A204.1 (cell line): ENCODE measurements around the gene FHOD3.
"Not testable (repeated sequence)": the region's sequence is repeated elsewhere in the genome, so short reads cannot be mapped to it uniquely, and the experiment has no call there.

Experiments used
- FAIRE-seq: peaks from 2 replicates; lab custom pipeline; 2012; peaks lifted over from hg19 to GRCh38; lab: Jason Lieb, UNC

FHOD3 gene

DNA sequence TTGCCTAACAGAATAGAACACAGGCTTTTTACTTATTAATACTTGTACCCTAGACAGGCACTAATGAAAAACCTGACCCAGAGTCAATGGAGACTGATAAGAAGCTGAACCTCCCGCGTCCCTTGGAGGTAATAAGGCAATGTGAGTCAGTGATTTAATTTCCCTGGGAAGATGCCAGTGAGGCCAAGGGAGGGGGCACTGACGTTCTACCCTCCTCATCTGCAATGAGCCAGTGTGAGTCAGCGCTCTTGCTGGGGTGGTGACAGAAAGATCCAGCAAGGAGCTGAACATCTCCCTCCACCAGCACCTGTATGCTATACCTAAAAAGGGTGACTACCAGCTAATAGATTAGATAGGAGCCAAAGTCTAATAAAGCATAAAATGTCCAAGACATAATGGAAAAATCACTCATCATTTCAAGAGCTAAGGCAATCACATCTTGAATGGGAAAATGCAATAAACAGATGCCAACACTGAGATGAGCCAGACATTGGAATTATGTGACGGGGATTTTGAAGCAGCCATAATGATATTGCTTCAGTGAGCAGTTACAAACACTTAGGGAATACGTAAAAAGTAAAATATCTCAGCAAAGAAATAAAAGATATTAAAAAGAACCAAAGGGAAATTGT is 414.4 kb downstream of the FHOD3 start:
- FAIRE-seq, result no peak

DNA sequence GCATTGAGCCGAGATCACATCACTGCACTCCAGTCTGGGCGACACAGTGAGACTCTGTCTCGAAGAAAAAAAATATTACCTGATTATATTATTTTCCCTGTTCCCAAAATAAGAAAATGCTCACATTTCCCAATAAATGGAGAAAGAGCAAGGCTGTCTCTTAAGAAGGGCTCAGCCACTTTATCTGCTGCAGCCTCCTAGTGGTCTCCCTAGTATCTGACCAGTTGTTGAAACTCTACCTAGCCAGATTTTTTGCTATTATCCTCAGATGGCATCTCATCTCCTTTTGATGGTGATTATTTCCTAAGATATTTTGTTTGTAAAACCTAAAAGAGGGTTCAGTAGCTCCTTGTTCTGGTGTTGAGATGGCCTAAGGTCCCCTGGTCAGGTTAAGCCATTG is 417.0 kb downstream of the FHOD3 start:
- no peak for FAIRE-seq

DNA sequence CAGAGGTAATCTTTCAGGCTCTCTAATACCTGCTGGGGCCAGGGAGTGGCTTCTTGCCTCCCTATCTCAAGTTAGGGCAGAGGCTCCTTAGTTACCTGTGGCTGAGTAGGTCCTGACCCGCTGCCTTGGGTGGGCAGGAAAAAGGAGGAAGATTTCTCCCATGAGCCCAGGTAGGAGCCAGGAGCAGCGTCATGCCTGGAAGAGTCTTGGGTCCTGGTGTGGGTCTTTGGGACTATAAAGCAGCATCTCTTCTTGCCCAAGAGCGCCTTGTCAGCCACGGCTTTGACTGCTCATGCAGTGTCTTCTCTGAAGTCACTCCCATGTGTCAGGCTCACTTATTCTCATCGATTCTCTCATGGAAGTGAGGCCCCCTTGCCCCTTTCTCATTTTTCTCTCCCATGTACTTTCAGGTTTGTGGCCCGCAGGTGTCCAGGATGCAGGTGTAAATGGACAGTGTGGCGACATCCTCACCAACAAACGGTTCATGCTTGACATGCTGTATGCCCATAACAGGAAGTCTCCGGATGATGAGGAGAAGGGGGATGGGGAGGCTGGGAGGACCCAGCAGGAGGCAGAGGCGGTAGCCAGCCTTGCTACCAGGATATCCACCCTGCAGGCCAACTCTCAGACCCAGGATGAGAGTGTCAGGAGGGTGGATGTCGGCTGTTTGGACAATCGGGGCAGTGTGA is 420.1 kb downstream of the FHOD3 start:
- FAIRE-seq, result no peak

DNA sequence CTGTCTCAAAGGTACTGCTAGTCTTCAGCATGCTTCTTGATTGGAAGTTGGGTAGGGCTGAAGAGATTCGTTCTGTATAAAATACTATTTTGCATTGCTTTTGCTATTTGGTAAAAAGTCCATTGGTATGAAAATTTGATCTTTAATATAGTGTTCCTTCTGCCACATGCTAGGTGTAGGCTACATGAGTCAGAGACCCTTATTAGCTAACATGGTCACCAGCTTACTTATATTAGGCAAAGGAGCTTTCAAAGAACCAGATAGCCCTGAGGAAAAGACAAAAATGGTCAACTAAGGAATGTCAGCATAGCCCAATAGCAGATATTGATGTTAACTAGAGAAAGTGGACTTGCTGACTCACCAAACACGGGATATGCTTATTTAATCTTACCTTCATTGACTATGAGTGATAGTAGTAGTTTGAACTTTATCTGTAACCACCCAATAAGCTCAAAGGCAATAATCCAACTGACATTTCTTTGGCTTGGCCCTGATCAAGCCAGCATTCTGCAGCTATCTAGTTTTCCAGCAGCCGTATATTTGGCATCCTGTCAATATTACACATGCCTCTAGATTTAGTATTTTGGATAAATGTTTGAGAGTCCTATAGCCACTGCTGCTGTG is 421.3 kb downstream of the FHOD3 start:
- FAIRE-seq, result no peak

DNA sequence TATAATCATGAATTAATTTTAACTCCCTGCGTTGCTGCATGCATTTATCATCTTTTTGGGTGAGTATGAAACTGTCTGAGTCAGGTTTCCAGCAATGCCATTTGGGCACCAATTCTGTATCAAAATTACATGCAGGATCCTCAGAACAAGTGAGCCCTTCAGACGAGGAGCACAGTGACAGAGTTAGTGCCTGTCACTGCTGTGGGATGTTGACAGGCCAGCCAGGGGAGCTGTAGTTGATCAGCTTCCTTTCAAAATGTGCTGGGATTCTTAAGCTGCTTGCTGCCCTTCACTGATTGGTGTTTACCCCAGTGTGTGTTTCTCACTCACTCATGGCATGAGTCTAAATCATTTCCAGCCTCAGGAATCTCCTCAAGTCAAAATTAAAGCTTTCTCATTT is 422.1 kb downstream of the FHOD3 start:
- no peak for FAIRE-seq

DNA sequence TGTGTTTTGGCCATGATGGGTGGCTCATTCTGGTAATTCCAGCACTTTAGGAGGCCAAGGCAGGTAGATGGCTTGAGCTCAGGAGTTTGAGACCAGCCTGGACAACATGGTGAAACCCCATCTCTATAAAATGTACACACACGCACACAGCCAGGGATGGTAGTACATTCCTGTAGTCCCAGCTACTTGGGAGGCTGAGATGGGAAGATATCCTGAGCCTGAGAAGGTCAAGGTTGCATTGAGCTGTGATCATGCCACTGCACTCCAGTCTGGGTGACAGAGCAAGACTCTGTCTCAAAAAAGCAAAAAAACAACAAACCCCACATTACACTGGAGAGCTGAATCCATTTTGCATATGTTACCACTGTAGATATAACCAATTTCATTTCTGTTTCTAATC is 423.8 kb downstream of the FHOD3 start:
- not testable (repeated sequence) for FAIRE-seq

DNA sequence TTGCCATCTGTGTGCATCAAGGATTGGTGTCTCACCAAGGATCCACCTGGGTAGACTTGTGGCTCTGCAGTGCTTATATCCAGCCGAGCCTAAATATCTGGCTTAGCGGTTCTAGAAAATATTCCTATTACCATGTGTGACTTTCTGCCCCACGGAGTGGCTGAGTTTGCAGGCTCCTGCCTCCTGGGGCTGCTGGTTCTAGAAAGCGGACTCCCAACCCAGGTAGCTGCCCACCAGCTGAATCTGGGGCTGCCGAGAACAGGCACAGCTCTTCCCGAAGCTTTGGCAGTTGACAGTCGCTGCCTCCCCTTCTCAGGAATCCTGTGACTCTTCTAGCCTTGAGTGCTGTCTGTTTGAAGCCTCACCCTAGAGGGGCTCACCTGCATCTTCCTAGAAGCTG is 426.7 kb downstream of the FHOD3 start:
- no peak for FAIRE-seq

DNA sequence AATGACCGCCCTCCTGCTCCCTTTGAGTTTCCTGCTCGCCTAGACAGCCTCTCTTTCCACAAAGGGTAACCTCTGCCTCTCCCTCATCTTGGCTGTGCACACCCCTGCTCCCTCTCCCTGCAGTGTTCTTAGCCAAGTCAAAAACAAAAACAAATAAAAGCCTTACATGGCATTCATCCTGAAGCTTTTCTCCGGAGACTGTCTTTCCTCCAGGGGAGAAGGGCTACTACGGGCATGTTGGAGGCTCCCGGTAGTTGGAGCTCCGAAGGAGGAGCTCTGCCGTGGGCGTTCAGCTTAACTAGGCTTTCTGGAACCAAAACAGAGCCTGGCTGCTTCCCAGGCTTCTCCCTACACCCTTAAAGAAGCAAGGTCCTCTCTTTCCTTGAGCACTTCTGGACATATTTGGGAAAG is 427.1 kb downstream of the FHOD3 start:
- FAIRE-seq, result no peak

DNA sequence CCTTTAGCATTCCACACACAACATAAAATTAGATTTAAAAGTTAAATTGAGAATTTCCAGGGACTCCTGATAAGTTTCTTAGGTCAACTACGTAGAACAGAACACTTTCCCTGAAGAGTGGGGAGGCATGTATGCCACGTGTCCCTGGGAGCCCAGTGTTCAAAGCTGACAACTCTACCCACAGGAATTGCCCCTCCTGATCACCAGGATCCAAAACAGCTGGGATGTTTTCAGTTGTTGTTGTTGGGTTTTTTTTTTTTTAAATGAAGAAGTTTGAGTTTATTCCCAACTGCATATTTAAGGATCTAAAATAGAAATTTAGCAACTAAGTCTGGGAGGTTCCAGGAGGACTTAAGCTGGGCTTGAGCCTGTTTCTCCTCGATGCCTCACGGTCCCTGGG is 430.8 kb downstream of the FHOD3 start:
- no peak for FAIRE-seq

DNA sequence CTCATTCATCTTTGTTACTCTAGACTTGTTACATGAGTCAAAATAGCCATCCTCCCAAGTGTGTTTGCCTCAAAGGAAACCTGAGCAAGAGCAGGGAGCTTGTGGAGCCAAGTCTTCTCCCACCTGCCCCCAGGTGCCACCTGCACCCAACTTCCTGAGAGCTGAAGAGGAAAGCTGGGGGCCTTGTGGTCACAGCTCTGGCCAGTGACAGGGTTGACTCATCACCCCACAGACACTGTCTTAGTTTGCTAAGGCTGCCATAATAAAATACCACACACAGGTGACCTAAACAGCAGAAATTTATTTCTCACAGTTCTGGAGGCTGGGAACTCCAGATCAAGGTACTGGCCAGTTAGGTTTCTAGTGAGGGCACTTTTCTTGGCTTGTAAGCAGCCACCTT is 431.7 kb downstream of the FHOD3 start:
- FAIRE-seq, result no peak

DNA sequence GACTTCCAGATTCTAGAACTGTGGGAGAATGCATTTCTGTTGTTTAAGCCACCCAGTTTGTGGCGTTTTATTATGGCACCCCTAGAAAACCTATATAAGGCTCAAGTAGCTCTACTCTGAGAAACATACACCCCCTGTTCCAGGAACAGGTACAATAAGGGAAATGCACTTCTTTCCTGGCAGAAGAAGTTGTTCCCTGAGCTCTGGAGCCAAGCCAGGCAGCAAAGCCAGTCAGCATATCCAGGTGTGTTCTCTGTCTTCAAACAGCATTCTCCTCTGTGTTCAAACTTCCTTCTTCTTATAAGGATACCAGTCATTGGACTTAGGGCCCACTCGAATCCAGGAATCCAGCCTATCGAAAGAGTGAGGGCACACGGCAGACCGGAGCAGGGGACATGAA is 434.8 kb downstream of the FHOD3 start:
- no peak for FAIRE-seq

DNA sequence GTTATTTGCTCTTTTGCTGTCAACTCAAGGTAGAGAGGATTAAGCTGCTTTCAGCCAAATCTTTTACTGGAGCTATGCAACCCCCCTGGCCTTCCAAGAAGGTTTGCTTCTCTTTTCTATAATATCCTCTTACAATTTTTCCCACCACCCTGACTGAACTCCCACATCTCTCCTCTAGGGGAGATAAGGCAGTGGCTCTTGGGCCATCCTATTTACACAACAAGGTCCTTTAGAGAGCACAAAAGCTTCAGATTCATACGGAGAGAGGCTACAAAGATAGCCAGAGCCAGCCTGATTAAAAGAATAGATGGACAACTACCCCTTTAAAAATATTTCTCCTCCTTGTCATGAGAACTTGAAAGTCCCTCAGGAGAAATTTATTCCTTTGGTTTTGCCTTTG is 435.6 kb downstream of the FHOD3 start:
- FAIRE-seq, result no peak

DNA sequence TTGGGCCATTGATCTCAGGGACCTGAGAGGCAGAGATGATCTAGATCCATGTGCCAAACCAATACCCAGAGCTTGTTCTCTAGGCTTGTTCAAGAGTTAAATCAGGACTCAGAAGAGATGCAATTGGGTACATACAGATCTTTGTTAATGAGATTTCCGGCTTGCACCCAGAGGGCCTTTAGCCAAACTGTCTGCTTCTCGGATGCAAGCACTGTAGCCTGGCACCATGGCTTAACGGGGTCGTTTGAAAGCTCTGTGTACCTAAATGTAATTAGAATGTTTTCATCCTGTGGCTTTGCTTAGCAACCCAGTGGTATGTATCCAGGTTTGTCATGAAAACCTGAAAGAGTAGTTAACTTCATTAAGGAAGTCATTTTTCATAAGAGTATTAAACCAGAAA is 437.1 kb downstream of the FHOD3 start:
- no peak for FAIRE-seq

DNA sequence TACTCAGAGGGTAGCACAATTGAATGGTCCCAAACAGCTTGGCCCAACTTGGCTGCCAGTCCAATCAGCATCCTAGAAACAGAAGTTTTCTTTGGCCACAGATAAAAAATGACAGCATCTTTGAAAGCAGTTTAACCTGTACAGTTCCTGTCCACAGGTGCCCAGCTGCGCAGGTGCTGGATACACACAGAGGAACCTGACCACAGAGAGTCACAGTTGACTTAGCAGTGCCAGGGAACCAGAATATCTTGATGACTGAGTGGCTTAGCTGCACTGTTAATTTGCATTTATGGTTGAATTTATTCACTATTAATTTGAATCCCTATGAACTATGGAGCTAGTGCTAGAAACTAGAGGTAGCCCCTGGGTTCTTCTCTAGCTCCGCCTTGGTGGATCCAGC is 437.6 kb downstream of the FHOD3 start:
- FAIRE-seq, result no peak

DNA sequence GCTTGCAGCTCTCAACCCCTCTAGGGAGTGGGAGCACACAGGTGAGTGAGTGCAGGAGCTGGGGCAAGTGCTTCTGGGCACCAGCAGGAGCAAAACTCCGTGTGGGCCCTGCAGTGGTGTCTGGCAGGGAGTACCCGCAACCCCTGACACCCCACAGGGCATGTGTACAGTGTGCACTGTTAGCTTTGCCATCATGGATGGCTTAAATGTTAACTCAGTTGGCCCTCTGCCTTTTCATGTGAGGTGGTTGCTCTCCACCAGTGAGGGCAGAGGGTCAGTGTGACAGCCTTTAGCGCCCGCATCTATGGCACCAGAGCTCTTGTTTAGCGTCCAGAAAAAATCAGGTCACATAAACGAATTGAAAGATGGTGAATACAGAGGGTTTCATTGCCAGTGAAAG is 438.6 kb downstream of the FHOD3 start:
- FAIRE-seq, result no peak

DNA sequence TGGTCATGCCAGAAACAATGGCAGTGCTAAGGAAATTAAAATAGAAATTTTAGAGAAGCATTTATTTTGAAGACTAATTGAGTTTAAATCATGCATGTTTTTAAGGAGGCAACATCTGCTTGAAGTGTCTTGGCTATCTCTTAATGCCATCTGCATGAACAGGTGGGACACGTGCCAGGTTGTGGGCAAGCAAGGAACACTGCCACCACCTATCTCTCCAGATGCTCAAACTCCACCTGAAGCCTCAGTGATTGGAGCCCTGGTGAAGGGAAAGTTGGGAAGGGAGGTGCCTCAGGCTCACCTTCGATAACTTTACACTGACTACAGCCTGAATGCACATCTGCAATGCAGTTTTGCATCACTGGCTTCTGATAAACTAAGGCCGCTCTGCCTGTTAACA is 439.8 kb downstream of the FHOD3 start:
- no peak for FAIRE-seq

DNA sequence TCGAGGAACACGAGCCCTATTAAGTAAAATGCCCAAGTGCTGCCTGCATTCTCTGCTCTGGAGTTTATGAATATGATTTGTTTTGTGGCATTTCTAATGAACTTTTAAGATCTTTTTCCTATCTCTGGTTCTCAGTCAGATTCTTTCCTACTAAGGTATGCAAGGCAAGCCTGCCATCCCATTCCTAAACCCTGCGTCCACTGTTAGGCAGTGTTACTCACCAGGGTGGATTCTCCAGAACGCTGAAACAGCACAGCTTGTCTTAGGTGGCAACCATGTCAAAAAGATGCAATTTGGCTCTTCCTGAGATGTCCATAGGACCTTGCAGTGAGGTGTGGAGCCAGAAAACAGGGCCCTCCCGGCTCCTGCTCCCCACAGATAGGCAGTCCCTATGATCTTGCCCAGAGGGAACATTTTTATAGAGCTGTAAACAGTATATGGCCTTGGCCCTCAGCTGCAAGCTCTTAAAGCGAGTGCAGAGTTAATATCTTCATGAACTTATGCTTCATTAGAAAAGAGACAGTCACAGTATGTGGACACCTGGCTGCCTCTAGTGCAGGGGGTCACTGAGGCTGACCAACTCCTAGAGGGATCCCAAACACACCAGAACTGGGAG is 446.9 kb downstream of the FHOD3 start:
- FAIRE-seq, result no peak

DNA sequence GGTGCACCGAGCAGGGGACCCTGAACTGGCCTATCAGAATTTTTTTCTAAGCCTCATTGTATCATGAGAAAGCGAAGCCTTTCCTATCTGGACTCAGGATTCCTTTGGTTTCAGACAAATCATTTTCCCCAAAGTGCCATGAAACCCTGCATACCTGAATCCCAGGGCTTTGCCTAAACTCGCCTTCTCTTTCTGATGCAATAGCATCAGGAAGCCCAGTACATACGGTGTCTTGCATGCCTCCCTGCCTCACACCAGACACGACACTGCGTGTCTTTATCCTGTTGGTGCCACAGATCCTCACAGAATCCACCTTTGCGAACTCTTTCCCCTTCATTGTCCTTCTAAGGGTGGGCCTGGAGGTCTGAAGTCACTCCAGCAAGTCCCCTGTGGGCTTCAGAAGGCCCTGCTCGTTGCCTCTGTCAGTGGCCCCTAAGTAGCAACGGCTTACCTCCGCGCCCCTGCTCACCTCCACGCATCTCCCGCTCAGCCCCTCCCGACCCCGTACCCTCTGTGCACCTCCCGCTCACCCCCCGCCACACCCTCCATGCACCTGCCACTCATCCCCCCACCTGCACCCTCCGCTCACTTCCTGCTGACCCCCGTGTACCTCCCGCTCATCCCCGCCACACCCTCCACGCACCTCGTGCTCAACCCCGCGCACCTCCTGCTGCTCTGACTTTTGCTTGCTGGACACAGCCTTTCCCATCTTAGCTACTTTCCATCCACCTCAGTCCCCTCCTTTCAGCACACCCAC is 447.9 kb downstream of the FHOD3 start:
- no peak for FAIRE-seq

DNA sequence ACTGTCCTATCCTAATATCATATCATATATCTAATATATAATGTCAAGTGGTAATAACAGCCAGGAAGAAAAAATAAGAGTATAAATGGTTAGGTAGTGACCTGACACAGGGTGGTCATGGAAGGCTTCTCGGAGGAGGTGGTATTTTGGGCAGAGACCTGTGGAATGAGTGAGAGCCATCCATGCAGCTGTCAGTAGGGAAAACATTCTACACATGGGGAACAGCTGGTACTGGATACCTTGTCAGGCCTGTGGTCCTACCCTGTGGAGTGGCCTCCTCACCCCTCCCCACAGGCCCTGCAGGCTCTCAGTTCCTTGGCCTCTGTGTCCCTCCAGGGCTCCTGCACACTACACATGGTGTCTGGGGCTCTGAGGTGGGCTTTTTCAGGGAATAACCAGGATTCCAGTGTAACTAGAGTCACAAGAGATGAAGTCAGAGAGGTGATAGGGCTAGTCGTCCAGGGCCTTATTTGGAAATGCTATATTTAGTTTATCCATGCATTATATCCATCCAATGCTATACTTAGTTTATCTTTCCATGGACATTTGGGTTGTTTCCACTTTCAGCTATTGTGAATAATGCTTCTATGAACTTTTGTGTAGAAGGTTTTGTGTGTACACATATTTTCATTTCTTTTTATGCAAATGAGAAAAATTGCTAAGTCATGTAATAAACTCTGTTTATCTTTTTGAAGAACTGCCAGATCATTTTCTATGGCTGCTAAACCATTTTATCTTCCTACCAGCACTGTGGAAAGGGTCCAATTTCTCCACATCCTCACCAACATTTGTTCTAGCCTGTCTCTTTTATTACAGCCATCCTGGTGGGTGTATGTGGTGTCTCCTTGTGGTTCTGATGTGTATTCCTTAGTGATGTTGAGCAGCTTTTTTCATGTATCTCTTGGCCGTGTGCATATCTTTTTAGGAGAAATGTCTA is 455.7 kb downstream of the FHOD3 start:
- no peak for FAIRE-seq

DNA sequence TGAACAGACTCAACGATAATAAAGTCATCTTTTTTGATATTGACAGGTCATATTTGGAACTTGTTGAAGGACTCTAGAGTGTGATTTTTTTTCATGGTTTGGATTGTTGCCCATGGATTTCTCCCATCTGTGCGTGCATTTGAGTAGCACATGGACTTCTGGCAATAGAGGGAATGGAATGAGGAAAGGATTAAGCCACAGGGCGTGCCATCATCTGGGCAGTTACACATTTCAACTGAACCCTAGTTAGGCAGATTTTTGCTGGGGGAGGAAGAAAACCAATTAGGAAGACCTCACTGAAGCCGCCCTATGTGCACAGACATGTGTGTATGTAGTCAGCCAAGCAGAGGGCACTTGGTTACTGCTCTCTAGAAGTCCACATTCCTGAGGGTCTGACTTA is 458.7 kb downstream of the FHOD3 start:
- FAIRE-seq, result no peak

DNA sequence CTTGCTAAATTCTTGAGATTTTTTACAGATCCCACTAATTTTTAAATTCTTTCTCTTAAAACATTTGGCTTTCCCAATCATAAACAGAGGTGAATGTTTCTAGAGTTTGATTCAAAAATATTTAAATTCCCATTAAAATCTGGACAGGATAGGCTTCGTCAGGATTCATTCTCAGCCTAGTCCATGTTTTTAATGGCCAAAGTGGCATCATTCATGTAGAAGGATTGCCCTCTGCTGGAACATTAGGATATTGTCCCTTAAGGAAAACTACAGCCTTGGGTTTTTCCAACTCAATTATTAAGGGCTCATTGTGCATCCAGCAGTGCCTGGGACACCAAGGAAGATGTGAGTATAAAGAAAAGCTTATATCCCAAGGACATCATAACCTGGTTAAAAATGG is 459.6 kb downstream of the FHOD3 start:
- peak; percentile 96 for FAIRE-seq

DNA sequence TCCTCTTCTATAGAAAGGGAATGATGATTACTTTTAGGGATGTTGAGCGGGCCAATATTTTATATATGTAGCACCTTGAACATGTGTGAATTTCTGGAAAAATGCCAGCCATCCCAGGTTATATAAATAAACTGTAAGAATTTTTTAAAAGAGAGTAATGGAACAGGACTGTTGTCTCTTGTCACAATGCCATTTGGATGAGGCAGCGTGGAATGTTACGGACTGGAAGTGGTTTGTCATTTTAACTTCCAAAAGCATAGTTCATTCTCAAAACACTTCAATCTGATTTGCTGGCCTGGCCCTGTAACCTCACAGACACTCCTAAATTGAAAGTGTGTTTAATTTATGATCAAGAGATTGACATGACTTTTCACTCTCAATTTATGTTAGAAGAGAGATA is 460.5 kb downstream of the FHOD3 start:
- FAIRE-seq, result no peak
